ENCODE measurements around the gene SDCBP2. TPM values are rescaled to one million over a fixed set of nuclear protein-coding genes. Genes with fewer than 3 reads are reported as not detected.

SDCBP2 gene
- total and polyA plus RNA-seq, 7 experiments from 2014 or later, result 1.0 to 3.6 (median 1.4) TPM

- intact Hi-C loops (cut with micrococcal nuclease), result no loop called here
- Mint-ChIP-seq H3K9me3 (no peaks in the 10 kb centered on the region), H3K4me3 (no peak overlapping the region), H3K27me3 (no peaks in the 10 kb centered on the region), H3K27ac (peak overlapping the region in 1 of 9 donors; percentile 62), H3K36me3 (peaks cover 3 to 21% (median 6%) of the 10 kb centered on the region in 5 donors), H3K4me1 (peaks cover 0 to 6% (median 0%) of the 10 kb centered on the region in 7 donors)
- Histone ChIP-seq H3K4me1 (ENCODE audit: control insufficient read depth in 2 of 2, insufficient read depth in 2 of 2, low read length in 2 of 2) (no peaks in the 10 kb centered on the region), H3K36me3 (ENCODE audit: control insufficient read depth in 2 of 3, insufficient read depth in 3 of 3, low read length in 3 of 3) (peaks cover 0 to 52% (median 0%) of the 10 kb centered on the region in 3 experiments), H3K27ac (ENCODE audit: low read depth, low read length) (no peak overlapping the region), H3K27me3 (ENCODE audit: control insufficient read depth in 2 of 2, insufficient read depth in 2 of 2, low read length in 2 of 2) (no peaks in the 10 kb centered on the region), H3K9me3 (ENCODE audit: control insufficient read depth in 2 of 3, low read length in 3 of 3) (no peaks in the 10 kb centered on the region), H3K4me3 (ENCODE audit: low read length) (no peak overlapping the region)
- DNase-seq (no peak), ATAC-seq (no peak)
- ChIA-PET POLR2A (no interaction called here), CTCF (no interaction called here)
These were observed 21.4 kb downstream of the SDCBP2 start for GRCh38 chr20:1307571-1307971.

GRCh38 chr20:1307171-1307570, 21.8 kb downstream of the SDCBP2 start:
- no peaks in the 10 kb centered on the region for H3K27me3 ChIP-seq (ENCODE audit: control insufficient read depth in 2 of 2, insufficient read depth in 2 of 2, low read length in 2 of 2)
- no peak overlapping the region for H3K27ac ChIP-seq (ENCODE audit: low read depth, low read length)
- Mint-ChIP-seq H3K27ac (peak overlapping the region in 2 of 9 donors; percentile 43 to 88), H3K36me3 (peaks cover 3 to 23% (median 7%) of the 10 kb centered on the region in 5 donors), H3K4me1 (peaks cover 0 to 7% (median 0%) of the 10 kb centered on the region in 7 donors), H3K4me3 (no peak overlapping the region), H3K9me3 (no peaks in the 10 kb centered on the region), H3K27me3 (no peaks in the 10 kb centered on the region)
- intact Hi-C loops (cut with micrococcal nuclease), result no loop called here
- no peaks in the 10 kb centered on the region for H3K4me1 ChIP-seq (ENCODE audit: control insufficient read depth in 2 of 2, insufficient read depth in 2 of 2, low read length in 2 of 2)
- no peak overlapping the region for H3K4me3 ChIP-seq (ENCODE audit: low read length)
- DNase-seq (no peak), ATAC-seq (no peak)
- no peaks in the 10 kb centered on the region for H3K9me3 ChIP-seq (ENCODE audit: control insufficient read depth in 2 of 3, low read length in 3 of 3)
- CTCF ChIA-PET, result no interaction called here
- H3K36me3 ChIP-seq (ENCODE audit: control insufficient read depth in 2 of 3, insufficient read depth in 3 of 3, low read length in 3 of 3), result peaks cover 0 to 53% (median 0%) of the 10 kb centered on the region in 3 experiments
- POLR2A ChIA-PET, result interaction anchor here (0.6 kb wide), 1 partner anchor 76 kb away, joined by 4 read pairs; no protein-coding TSS in a partner anchor

DNA sequence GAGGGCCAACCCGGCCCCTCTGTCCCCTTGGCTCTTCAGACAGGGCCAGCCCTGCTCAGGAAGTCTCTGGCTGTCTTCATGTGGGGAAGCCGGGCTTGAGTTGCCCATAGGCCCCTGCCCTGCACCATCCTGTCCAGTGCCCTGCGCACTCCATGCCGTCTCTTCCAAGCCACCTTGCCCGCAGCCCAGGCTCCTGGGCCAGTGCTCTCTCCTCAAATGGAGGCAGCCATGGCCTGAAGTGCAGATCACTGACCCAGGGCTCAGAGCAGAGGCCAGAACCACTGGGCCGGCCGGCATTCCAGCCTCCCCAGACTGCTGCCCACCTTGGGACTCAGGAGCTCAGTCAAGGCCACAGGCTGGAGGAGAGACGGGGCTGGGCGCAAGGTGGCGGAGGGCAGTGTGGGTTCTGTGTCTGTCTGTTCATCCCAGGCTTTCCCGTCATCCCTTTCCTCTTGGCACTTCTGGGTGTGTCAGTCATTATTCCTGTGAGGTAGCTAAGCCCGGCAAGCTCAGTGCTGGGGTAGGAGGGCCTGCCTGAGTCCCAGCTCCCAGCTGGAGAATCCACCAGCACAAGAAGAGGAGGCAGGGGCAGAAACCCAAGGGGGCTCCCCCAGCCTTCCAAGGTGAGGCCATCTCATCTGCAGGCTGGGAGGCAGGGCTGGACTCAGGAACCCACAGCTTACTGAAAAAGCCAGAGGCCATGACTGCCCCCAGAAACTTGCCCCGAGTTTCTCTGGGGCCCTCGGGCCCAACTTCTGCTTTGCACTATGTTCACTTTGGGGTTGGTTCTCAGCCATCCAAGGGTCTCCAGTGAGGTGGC, 22.4 kb downstream of the SDCBP2 start:
- H3K4me3 ChIP-seq (ENCODE audit: low read length), result no peak overlapping the region
- Mint-ChIP-seq H3K27ac (peak overlapping the region in 3 of 9 donors; percentile 16 to 88 (median 38)), H3K27me3 (no peaks in the 10 kb centered on the region), H3K9me3 (no peaks in the 10 kb centered on the region), H3K4me1 (peaks cover 0 to 7% (median under 1%) of the 10 kb centered on the region in 7 donors), H3K36me3 (peaks cover 3 to 23% (median 7%) of the 10 kb centered on the region in 5 donors), H3K4me3 (no peak overlapping the region)
- POLR2A ChIA-PET, result interaction anchor here (0.6 kb wide), 1 partner anchor 76 kb away, joined by 4 read pairs; no protein-coding TSS in a partner anchor
- ATAC-seq (no peak), DNase-seq (no peak)
- intact Hi-C loops (cut with micrococcal nuclease), result no loop called here
- H3K36me3 ChIP-seq (ENCODE audit: control insufficient read depth in 2 of 3, insufficient read depth in 3 of 3, low read length in 3 of 3), result peaks cover 0 to 53% (median 0%) of the 10 kb centered on the region in 3 experiments
- no peak overlapping the region for H3K27ac ChIP-seq (ENCODE audit: low read depth, low read length)
- H3K9me3 ChIP-seq (ENCODE audit: control insufficient read depth in 2 of 3, low read length in 3 of 3), result no peaks in the 10 kb centered on the region
- CTCF ChIA-PET, result no interaction called here
- no peaks in the 10 kb centered on the region for H3K4me1 ChIP-seq (ENCODE audit: control insufficient read depth in 2 of 2, insufficient read depth in 2 of 2, low read length in 2 of 2)
- no peaks in the 10 kb centered on the region for H3K27me3 ChIP-seq (ENCODE audit: control insufficient read depth in 2 of 2, insufficient read depth in 2 of 2, low read length in 2 of 2)

DNA sequence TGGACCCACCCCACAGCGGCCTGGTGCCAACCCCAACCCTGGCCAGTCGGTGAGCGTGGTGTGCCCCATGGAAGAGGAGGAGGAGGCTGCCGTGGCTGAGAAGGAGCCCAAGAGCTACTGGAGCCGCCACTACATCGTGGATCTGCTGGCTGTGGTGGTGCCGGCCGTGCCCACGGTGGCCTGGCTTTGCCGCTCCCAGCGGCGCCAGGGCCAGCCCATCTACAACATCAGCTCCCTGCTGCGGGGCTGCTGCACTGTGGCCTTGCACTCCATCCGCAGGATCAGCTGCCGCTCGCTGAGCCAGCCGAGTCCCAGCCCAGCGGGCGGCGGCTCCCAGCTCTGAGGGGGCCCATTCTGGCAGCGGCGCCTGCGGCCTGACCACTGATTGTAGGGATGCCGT, 23.2 kb downstream of the SDCBP2 start:
- Histone ChIP-seq H3K36me3 (ENCODE audit: control insufficient read depth in 2 of 3, insufficient read depth in 3 of 3, low read length in 3 of 3) (peaks cover 0 to 53% (median 0%) of the 10 kb centered on the region in 3 experiments), H3K4me3 (ENCODE audit: low read length) (no peak overlapping the region), H3K27me3 (ENCODE audit: control insufficient read depth in 2 of 2, insufficient read depth in 2 of 2, low read length in 2 of 2) (no peaks in the 10 kb centered on the region), H3K27ac (ENCODE audit: low read depth, low read length) (no peak overlapping the region), H3K4me1 (ENCODE audit: control insufficient read depth in 2 of 2, insufficient read depth in 2 of 2, low read length in 2 of 2) (peaks cover 6% of the 10 kb centered on the region in 2 donors), H3K9me3 (ENCODE audit: control insufficient read depth in 2 of 3, low read length in 3 of 3) (no peaks in the 10 kb centered on the region)
- DNase-seq (no peak), ATAC-seq (no peak)
- no peaks in the 10 kb centered on the region for H3K27me3 Mint-ChIP-seq
- no peaks in the 10 kb centered on the region for H3K9me3 Mint-ChIP-seq
- peaks cover 7 to 29% (median 10%) of the 10 kb centered on the region in 5 donors for H3K36me3 Mint-ChIP-seq
- intact Hi-C loops (cut with micrococcal nuclease), result no loop called here
- POLR2A ChIA-PET, result no interaction called here
- peaks cover 7 to 14% (median 8%) of the 10 kb centered on the region in 7 donors for H3K4me1 Mint-ChIP-seq
- H3K27ac Mint-ChIP-seq, result peak overlapping the region in 1 of 9 donors; percentile 8
- CTCF ChIA-PET, result interaction anchor here (0.6 kb wide), 1 partner anchor 94 kb away, joined by 3 read pairs; no protein-coding TSS in a partner anchor
- no peak overlapping the region for H3K4me3 Mint-ChIP-seq

GRCh38 chr20:1304710-1305515, 24.0 kb downstream of the SDCBP2 start:
- peaks cover 9 to 22% (median 16%) of the 10 kb centered on the region in 7 donors for H3K4me1 Mint-ChIP-seq
- CTCF ChIA-PET, result no interaction called here
- H3K9me3 Mint-ChIP-seq, result no peaks in the 10 kb centered on the region
- ATAC-seq, result no peak
- Histone ChIP-seq H3K36me3 (ENCODE audit: control insufficient read depth in 2 of 3, insufficient read depth in 3 of 3, low read length in 3 of 3) (peaks cover 0 to 56% (median 0%) of the 10 kb centered on the region in 3 experiments), H3K27ac (ENCODE audit: low read depth, low read length) (no peak overlapping the region), H3K27me3 (ENCODE audit: control insufficient read depth in 2 of 2, insufficient read depth in 2 of 2, low read length in 2 of 2) (no peaks in the 10 kb centered on the region), H3K4me1 (ENCODE audit: control insufficient read depth in 2 of 2, insufficient read depth in 2 of 2, low read length in 2 of 2) (peaks cover 12 to 14% of the 10 kb centered on the region in 2 donors), H3K9me3 (ENCODE audit: control insufficient read depth in 2 of 3, low read length in 3 of 3) (no peaks in the 10 kb centered on the region), H3K4me3 (ENCODE audit: low read length) (no peak overlapping the region)
- no peaks in the 10 kb centered on the region for H3K27me3 Mint-ChIP-seq
- H3K27ac Mint-ChIP-seq, result peak overlapping the region in 4 of 9 donors; percentile 13 to 75 (median 56)
- H3K4me3 Mint-ChIP-seq, result no peak overlapping the region
- intact Hi-C loops (cut with micrococcal nuclease), result loop anchor here in 1 of 2 donors (5.0 kb wide), 1 partner anchor 78 kb away; the partner anchor contains the start of gene RAD21L1
- DNase-seq, result no peak
- peaks cover 7 to 29% (median 10%) of the 10 kb centered on the region in 5 donors for H3K36me3 Mint-ChIP-seq
- POLR2A ChIA-PET, result interaction anchor here (0.7 kb wide), 1 partner anchor 14 kb away, joined by 5 read pairs; no protein-coding TSS in a partner anchor

DNA sequence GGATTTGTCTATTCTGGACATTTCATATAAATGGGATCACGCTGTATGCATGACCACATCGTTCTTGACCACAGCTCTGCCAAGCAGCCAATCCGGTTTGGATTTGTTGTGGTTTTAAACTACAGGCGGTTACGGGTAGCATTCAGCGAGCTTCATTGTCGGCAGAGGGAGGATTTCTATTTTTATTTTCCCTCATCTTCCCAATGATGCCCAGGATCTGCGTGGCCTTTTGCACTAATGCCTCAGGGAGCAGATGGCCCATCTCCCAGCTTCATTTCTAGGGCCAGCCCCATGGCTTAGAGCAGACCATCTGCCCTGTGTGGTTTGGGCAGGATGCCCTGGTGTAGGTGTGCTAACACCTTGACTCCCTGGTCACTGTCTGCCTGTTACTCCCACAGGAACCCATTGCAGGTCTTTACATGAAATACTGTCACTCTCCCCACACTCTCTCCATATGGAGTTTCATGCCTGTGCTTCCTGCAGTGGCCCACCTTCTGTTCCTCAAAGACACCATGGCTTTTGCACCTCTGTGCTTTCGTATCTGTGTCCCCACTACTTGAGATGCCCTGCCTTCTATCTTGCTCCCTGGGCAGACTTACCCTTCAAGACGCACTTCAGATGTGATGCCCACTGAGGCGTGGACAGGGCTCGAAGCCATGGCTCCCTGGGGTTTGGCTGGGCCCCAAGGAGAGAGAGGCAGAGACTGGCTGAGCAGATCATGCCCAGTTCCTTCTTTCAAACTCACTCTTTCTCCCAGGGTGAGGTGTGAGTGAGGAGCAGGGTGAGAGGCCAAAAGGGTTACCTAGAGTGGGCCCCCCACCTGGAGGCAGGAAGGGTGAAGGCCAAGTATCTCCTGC, 26.0 kb downstream of the SDCBP2 start:
- ChIA-PET CTCF (no interaction called here), POLR2A (no interaction called here)
- Histone ChIP-seq H3K36me3 (ENCODE audit: control insufficient read depth in 2 of 3, insufficient read depth in 3 of 3, low read length in 3 of 3) (peaks cover 0 to 68% (median 0%) of the 10 kb centered on the region in 3 experiments), H3K27ac (ENCODE audit: low read depth, low read length) (no peak overlapping the region), H3K4me3 (ENCODE audit: low read length) (no peak overlapping the region), H3K4me1 (ENCODE audit: control insufficient read depth in 2 of 2, insufficient read depth in 2 of 2, low read length in 2 of 2) (peaks cover 12 to 23% of the 10 kb centered on the region in 2 donors), H3K27me3 (ENCODE audit: control insufficient read depth in 2 of 2, insufficient read depth in 2 of 2, low read length in 2 of 2) (no peaks in the 10 kb centered on the region), H3K9me3 (ENCODE audit: control insufficient read depth in 2 of 3, low read length in 3 of 3) (no peaks in the 10 kb centered on the region)
- Mint-ChIP-seq H3K27me3 (no peaks in the 10 kb centered on the region), H3K27ac (peak overlapping the region in 3 of 9 donors; percentile 15 to 67 (median 27)), H3K4me1 (peaks cover 22 to 33% (median 29%) of the 10 kb centered on the region in 7 donors), H3K36me3 (peaks cover 7 to 34% (median 12%) of the 10 kb centered on the region in 5 donors), H3K4me3 (no peak overlapping the region), H3K9me3 (no peaks in the 10 kb centered on the region)
- DNase-seq (no peak), ATAC-seq (no peak)
- intact Hi-C loops (cut with micrococcal nuclease), result loop anchor here in 1 of 2 donors (5.0 kb wide), 1 partner anchor 76 kb away; the partner anchor contains the start of gene RAD21L1
